HepG2 (cell line): ENCODE data around the gene PNP. TPM values are rescaled to one million over a fixed set of nuclear protein-coding genes. Genes with fewer than 3 reads are reported as not detected.

Source experiments
- ATAC-seq: fragments of 200-7000 bp; cut with Tn5 transposase; 3 replicates; pipeline ENCODE4 v1.9.1; 2020; ENCODE audit warnings: mild to moderate bottlenecking, moderate library complexity
- BruUV-seq: library from RNA; stranded (reverse); fragments of 400-500 nt; replicated peaks from 2 replicates; lab custom pipeline; 2021; lab: Mats Ljungman, UMichigan
- CTCF ChIA-PET: fragments of 300-600 bp; formaldehyde crosslinking; extraction: SDS; loops from one replicate; lab custom pipeline; 2021; ENCODE audit warnings: low total read pairs, inconsistent platforms, low intra/inter-chr PET ratio; lab: Yijun Ruan, JAX
- POLR2A ChIA-PET: fragments of 350-600 bp; sonication (Branson Sonifier 250); formaldehyde crosslinking; loops from one replicate; lab custom pipeline; 2020; ENCODE audit warnings: antibody characterized with exemption, inconsistent platforms; lab: Yijun Ruan, JAX
- DNase-seq: peaks from one replicate; pipeline ENCODE4 v3.0.0-alpha.2; 2015; ENCODE audit warnings: low spot score
- FAIRE-seq: peaks from 3 replicates; lab custom pipeline; 2011; peaks lifted over from hg19 to GRCh38; lab: Jason Lieb, UNC
- H2AFZ ChIP-seq: one replicate; pipeline ENCODE4 v1.6.1; 2011; ENCODE audit warnings: low read length, inconsistent platforms
- H3K27ac ChIP-seq: fragments of 300-600 bp; 3 replicates; pipeline ENCODE4 v1.8.0; 2011; ENCODE audit warnings: mixed run types, mild to moderate bottlenecking, mixed read lengths, low read length, inconsistent platforms; ENCODE audit not compliant: insufficient read depth; ENCODE audit errors: extremely low read length
- H3K27me3 ChIP-seq, 2 experiments: fragments of 200-600 bp in 1 of 2; 2 replicates in 1 of 2; 3 replicates in 1 of 2; pipeline versions ENCODE4 v1.6.0 to v1.8.0; 2011; ENCODE audit warnings: low read length in 2 of 2, mild to moderate bottlenecking in 2 of 2, moderate library complexity in 2 of 2, inconsistent platforms in 1 of 2; ENCODE audit not compliant: insufficient read depth in 2 of 2, control insufficient read depth in 1 of 2
- H3K36me3 ChIP-seq, 2 experiments: fragments of 200-600 bp in 1 of 2; replicated peaks in 1 of 2; 2 replicates in 1 of 2; 3 replicates in 1 of 2; pipeline versions ENCODE4 v1.5.1 to v1.8.0; 2011; ENCODE audit warnings: low read length in 2 of 2, inconsistent platforms in 1 of 2; ENCODE audit not compliant: insufficient read depth in 2 of 2, control insufficient read depth in 1 of 2
- H3K4me1 ChIP-seq: 2 replicates; pipeline ENCODE4 v1.5.1; 2012; ENCODE audit warnings: low read length, inconsistent platforms; ENCODE audit not compliant: insufficient read depth
- H3K4me2 ChIP-seq: 2 replicates; pipeline ENCODE4 v1.6.0; 2011; ENCODE audit warnings: low read depth, low read length, inconsistent platforms
- H3K4me3 ChIP-seq, 3 experiments: fragments of 200-600 bp in 1 of 3; sonication (generic), shearing (Covaris generic) in 1 of 3; replicated peaks in 1 of 3; 2 replicates each; pipeline ENCODE4 v1.5.1; 2011 to 2016; ENCODE audit warnings: low read length in 3 of 3, inconsistent platforms in 2 of 3, low read depth in 2 of 3, mild to moderate bottlenecking in 2 of 3, control low read depth in 1 of 3, mixed read lengths in 1 of 3; ENCODE audit not compliant: insufficient read depth in 1 of 3
- H3K79me2 ChIP-seq: one replicate; pipeline ENCODE4 v1.6.1; 2011; ENCODE audit warnings: low read length, inconsistent platforms; ENCODE audit not compliant: insufficient read depth
- H3K9ac ChIP-seq: 2 replicates; pipeline ENCODE4 v1.6.0; 2011; ENCODE audit warnings: mild to moderate bottlenecking, low read depth, low read length, inconsistent platforms; ENCODE audit not compliant: insufficient read depth
- H3K9me3 ChIP-seq: 2 replicates; pipeline ENCODE4 v1.5.1; 2012; ENCODE audit warnings: mild to moderate bottlenecking, low read length
- H4K20me1 ChIP-seq: 2 replicates; pipeline ENCODE4 v1.6.0; 2011; ENCODE audit warnings: inconsistent platforms, mild to moderate bottlenecking, low read length, moderate library complexity; ENCODE audit not compliant: insufficient read depth
- ADNP ChIP-seq: sonication (generic); formaldehyde crosslinking; IDR thresholded peaks from 2 replicates; pipeline ENCODE4 v1.4.0; 2020; ENCODE audit warnings: missing genetic modification reagents
- DMTF1 ChIP-seq: sonication (generic); formaldehyde crosslinking; IDR thresholded peaks from 2 replicates; pipeline ENCODE4 v1.4.0; 2020; ENCODE audit warnings: mild to moderate bottlenecking, missing genetic modification reagents
- FOXA1 ChIP-seq, 2 experiments: fragments of 450-650 bp in 1 of 2; sonication (generic) in 1 of 2; formaldehyde crosslinking in 1 of 2; IDR thresholded peaks; 2 replicates each; pipeline versions ENCODE4 v1.4.0 to v1.6.1; 2016 to 2020; ENCODE audit warnings: missing genetic modification reagents in 1 of 2
- SOX13 ChIP-seq, 3 experiments: fragments of 450-650 bp in 1 of 3; sonication (generic) in 1 of 3; formaldehyde crosslinking in 1 of 3; IDR thresholded peaks in 2 of 3; conservative IDR thresholded peaks in 1 of 3; 2 replicates each; pipeline versions ENCODE4 v1.5.0 to v1.6.1; 2016 to 2020; ENCODE audit warnings: antibody characterized with exemption in 1 of 3, mild to moderate bottlenecking in 1 of 3, missing compliant biosample characterization in 1 of 3, missing genetic modification reagents in 1 of 3, moderate library complexity in 1 of 3
- ZBTB1 ChIP-seq: sonication (generic); formaldehyde crosslinking; IDR thresholded peaks from 2 replicates; pipeline ENCODE4 v1.4.0; 2020; ENCODE audit warnings: missing genetic modification reagents, borderline replicate concordance
- ZNF33B ChIP-seq: sonication (generic); formaldehyde crosslinking; IDR thresholded peaks from 2 replicates; pipeline ENCODE4 v1.5.1; 2020; ENCODE audit warnings: mild to moderate bottlenecking, missing genetic modification reagents
- ZNF614 ChIP-seq: IDR thresholded peaks from 2 replicates; pipeline ENCODE4 v1.6.1; 2018; ENCODE audit warnings: missing biosample characterization, missing genetic modification reagents, inconsistent platforms, borderline replicate concordance
- WGBS: methylation state at CpG from one replicate; pipeline ENCODE4 v1.1.6; 2017; ENCODE audit warnings: low lambda C conversion rate; 5-methylcytosine and 5-hydroxymethylcytosine counted together
- in situ Hi-C: cut with HindIII; loops from 2 replicates; pipeline ENCODE4 v1.10.0; 2017; ENCODE audit warnings: low pct_unique_long_range_greater_than_20kb; ENCODE audit not compliant: extremely low pct_ligation_motif_present
- intact Hi-C: fragments of 100-400 bp; cut with micrococcal nuclease; formaldehyde crosslinking; loops from one replicate; pipeline ENCODE4 v1.10.0; 2022; ENCODE audit not compliant: unreplicated experiment
- polyA plus RNA-seq, 8 experiments: library from polyadenylated mRNA; depleted of rRNA in 3 of 8; stranded (reverse) in 7 of 8; unstranded in 1 of 8; fragments of >200 nt; fragmentation: Illumina TruSeq in 4 of 8; extraction: Trizol in 4 of 8; gene quantifications; 2 replicates each; pipeline versions ENCODE4 v1.2.1 to v1.2.3, GENCODE V29; 2011 to 2016; ENCODE audit warnings: low read depth in 4 of 8, missing spikeins in 1 of 8, mixed read lengths in 1 of 8; ENCODE audit not compliant: insufficient read depth in 1 of 8
- total RNA-seq, 5 experiments: library from RNA; depleted of rRNA; stranded (reverse); fragments of >200 nt; fragmentation: Illumina TruSeq; extraction: Trizol; gene quantifications; 2 replicates each; pipeline ENCODE4 v1.2.3, GENCODE V29; 2016; ENCODE audit warnings: low read depth in 1 of 5
- TF ChIP-seq, protein P1 (sequence below): sonication (generic); formaldehyde crosslinking; IDR thresholded peaks from 2 replicates; pipeline ENCODE4 v1.9.0; 2021; ENCODE audit warnings: missing genetic modification reagents, mild to moderate bottlenecking, borderline replicate concordance

The PNP gene
- total and polyA plus RNA-seq, 2 of the 13 experiments (the other 11 are each of a cell fraction or from before 2014, with no cell fraction given), result 45.4 to 74.8 TPM

DNA sequence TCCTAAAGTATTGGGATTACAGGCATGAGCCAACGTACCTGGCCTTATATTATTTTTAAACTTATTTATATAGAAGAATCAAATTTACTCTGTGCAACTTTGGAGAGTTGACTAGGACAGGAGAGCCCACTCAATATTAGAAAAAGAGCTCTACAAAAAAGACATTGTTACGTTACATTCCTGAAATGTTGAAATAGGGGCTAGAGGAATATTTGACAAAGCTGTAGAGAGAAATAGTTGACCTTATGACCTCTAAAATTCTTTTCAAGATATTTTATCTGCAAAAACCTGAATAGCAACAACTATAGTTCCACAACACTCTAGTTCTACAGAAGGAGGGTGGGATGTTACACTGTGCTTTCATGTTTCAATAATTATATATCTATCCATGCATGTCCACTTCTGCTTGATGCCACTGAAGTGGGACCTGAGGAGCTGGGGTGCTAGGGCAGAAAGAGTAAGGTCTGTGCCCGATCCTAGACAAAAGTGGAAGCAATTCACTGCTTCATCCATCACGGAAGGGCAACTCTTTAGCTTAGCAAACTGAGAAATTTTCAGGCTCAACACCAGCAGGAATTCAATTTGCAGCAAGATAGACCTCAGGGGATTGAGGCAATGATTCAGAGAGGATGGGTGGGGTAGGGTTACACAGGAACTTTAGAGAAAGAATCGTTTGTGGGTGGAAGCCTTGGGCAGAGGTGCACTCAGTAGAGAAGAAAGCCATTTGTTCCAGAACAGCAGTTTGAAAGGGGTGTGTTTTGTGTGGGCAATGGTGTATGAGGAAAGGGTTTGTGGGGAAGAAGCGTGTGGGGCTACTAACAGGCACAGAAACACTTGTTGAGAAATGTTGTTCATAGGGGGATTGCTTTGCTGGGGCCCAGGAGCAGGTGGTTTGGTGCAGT lies 20.1 kb downstream of the PNP start (continued):
- TF ChIP-seq ZBTB1 (no peak), DMTF1 (CRISPR knock-in tag) (no peak), SOX13 (IDR thresholded peaks at IDR 0.05) (no peak), SOX13 (CRISPR knock-in tag; conservative IDR thresholded peaks at IDR 0.05 in 1 of 2, IDR thresholded peaks at IDR 0.05 in 1 of 2) (peak in 1 of 2 experiments; percentile 46; a peak in 1 of 4 replicates)
- TF ChIP-seq, all 625 proteins: peak for 11

DNA sequence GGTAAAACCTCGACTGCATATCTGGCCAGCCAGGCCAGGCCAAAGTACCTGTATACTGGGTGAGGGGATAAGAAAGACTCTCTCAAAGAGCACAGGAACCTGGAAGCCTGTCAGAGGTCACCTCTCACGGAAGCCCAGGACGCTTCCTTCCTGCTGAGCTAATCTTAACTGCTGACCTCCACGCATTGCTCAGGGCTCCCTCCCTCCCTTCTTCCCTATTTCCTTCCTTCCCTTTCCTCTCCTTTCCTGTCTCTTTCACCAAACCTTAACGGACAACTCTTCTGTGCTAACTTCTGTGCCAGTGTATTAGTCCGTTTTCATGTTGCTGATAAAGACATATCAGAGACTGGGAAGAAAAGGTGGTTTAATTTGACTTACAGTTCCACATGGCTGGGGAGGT lies 21.4 kb downstream of the PNP start:
- no peaks in the 10 kb centered on the region for H3K36me3 ChIP-seq
- intact Hi-C loops, result no loop called here
- no peaks in the 10 kb centered on the region for H3K9me3 ChIP-seq
- 18% methylated on average over 6 of the region's 6 CpGs for WGBS
- TF ChIP-seq, protein P1, sequence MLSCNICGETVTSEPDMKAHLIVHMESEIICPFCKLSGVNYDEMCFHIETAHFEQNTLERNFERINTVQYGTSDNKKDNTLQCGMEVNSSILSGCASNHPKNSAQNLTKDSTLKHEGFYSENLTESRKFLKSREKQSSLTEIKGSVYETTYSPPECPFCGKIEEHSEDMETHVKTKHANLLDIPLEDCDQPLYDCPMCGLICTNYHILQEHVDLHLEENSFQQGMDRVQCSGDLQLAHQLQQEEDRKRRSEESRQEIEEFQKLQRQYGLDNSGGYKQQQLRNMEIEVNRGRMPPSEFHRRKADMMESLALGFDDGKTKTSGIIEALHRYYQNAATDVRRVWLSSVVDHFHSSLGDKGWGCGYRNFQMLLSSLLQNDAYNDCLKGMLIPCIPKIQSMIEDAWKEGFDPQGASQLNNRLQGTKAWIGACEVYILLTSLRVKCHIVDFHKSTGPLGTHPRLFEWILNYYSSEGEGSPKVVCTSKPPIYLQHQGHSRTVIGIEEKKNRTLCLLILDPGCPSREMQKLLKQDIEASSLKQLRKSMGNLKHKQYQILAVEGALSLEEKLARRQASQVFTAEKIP (CRISPR knock-in tag), result no peak
- TF ChIP-seq ZNF614 (CRISPR knock-in tag) (no peak), FOXA1 (IDR thresholded peaks at IDR 0.05) (no peak), FOXA1 (CRISPR knock-in tag; IDR thresholded peaks at IDR 0.05) (no peak), ZNF33B (no peak), ADNP (CRISPR knock-in tag) (no peak)
- TF ChIP-seq, all 625 proteins: peak for 0
- Histone ChIP-seq H3K4me2 (peak overlapping the region; percentile 49), H3K27me3 (peaks cover 0 to 10% of the 10 kb centered on the region in 2 experiments; a peak in 1 of 5 replicates), H3K9ac (no peak overlapping the region), H3K79me2 (no peaks in the 10 kb centered on the region), H3K27ac (no peak overlapping the region), H3K4me3 (no peak overlapping the region), H4K20me1 (no peaks in the 10 kb centered on the region), H3K4me1 (peaks cover 33% of the 10 kb centered on the region), H2AFZ (peak overlapping the region; percentile 35)
- in situ Hi-C loops, result no loop called here
- ChIA-PET POLR2A (interaction anchor here (1.4 kb wide), 1 partner anchor 29 kb away, joined by 4 read pairs; the partner anchor contains the start of gene PIP4P1), CTCF (no interaction called here)
- FAIRE-seq, result no peak
- no peak for DNase-seq
- BruUV-seq, result no TSS peak
- no peak; the same call in 2 of the 3 replicates for ATAC-seq
